SK-N-SH treated with all-trans-retinoic acid at 6 μM for 48 hours (cell line): ENCODE results near the gene ADAM10.

Source experiments
- GLIS3 ChIP-seq: fragments of 250-450 bp; sonication (Bioruptor Pico); IDR thresholded peaks from 2 replicates; pipeline ENCODE4 v1.5.0; 2020; ENCODE audit warnings: mild to moderate bottlenecking, moderate library complexity
- PATZ1 ChIP-seq: fragments of 250-450 bp; sonication (Bioruptor Pico); IDR thresholded peaks from 2 replicates; pipeline ENCODE4 v1.8.0; 2020; ENCODE audit warnings: mild to moderate bottlenecking, moderate library complexity, borderline replicate concordance
- ZFP3 ChIP-seq: fragments of 250-450 bp; sonication (Bioruptor Pico); IDR thresholded peaks from 2 replicates; pipeline ENCODE4 v1.5.0; 2020; ENCODE audit warnings: mild to moderate bottlenecking, moderate library complexity

GRCh38 chr15:58545307-58546065 lies 204.0 kb downstream of the ADAM10 start:
- TF ChIP-seq PATZ1 (CRISPR knock-in tag) (no peak), GLIS3 (CRISPR knock-in tag) (no peak), ZFP3 (no peak)
